Suprapubic skin (tissue), 4 donors: ENCODE measurements around the gene UBXN2A. TPM values are rescaled to one million over a fixed set of nuclear protein-coding genes. Genes with fewer than 3 reads are reported as not detected.

Source experiments
- DNase-seq, 2 donors: peaks; one replicate each; pipeline ENCODE4 v3.0.0-alpha.2; 2019; ENCODE audit warnings: low spot score in 2 of 2
- H3K27ac ChIP-seq: fragments of 200-600 bp; sonication (generic); one replicate; pipeline ENCODE4 v1.5.1; 2019
- H3K27me3 ChIP-seq: fragments of 200-600 bp; sonication (generic); one replicate; pipeline ENCODE4 v1.5.1; 2019
- H3K36me3 ChIP-seq: fragments of 200-600 bp; sonication (generic); one replicate; pipeline ENCODE4 v1.5.1; 2019
- H3K4me1 ChIP-seq: fragments of 200-600 bp; sonication (generic); one replicate; pipeline ENCODE4 v1.5.1; 2019
- H3K4me3 ChIP-seq: fragments of 200-600 bp; sonication (generic); one replicate; pipeline ENCODE4 v1.5.1; 2019; ENCODE audit warnings: mild to moderate bottlenecking
- H3K9me3 ChIP-seq: fragments of 200-600 bp; sonication (generic); one replicate; pipeline ENCODE4 v1.5.1; 2019
- EP300 ChIP-seq: sonication (generic); formaldehyde crosslinking; IDR thresholded peaks from one replicate; pipeline ENCODE4 v1.6.1; 2017; ENCODE audit warnings: antibody characterized with exemption
- POLR2A ChIP-seq, 2 donors: fragments of 450-650 bp; IDR thresholded peaks; one replicate each; pipeline ENCODE4 v1.6.1; 2017; ENCODE audit warnings: antibody characterized with exemption in 2 of 2, mild to moderate bottlenecking in 2 of 2, moderate library complexity in 2 of 2
- POLR2AphosphoS5 ChIP-seq, 3 donors: sonication (generic); formaldehyde crosslinking; IDR thresholded peaks; one replicate each; pipeline ENCODE4 v1.6.1; 2017; ENCODE audit warnings: antibody characterized with exemption in 3 of 3
- WGBS: methylation state at CpG from one replicate; pipeline ENCODE4 v1.1.5; 2018; 5-methylcytosine and 5-hydroxymethylcytosine counted together
- total RNA-seq, 4 donors: library from RNA; depleted of rRNA; stranded (reverse); fragments of >200 nt; gene quantifications; one replicate each; pipeline ENCODE4 v1.1.0, GENCODE V29; 2016
- TF ChIP-seq, protein P1 (sequence below), 2 donors: fragments of 200-600 bp in 1 of 2; fragments of 450-650 bp in 1 of 2; sonication (generic) in 1 of 2; IDR thresholded peaks; one replicate each; pipeline ENCODE4 v1.5.1; 2016 to 2019; ENCODE audit warnings: antibody characterized with exemption in 2 of 2, mild to moderate bottlenecking in 1 of 2, moderate library complexity in 1 of 2

Gene UBXN2A
- total RNA-seq, 4 donors from 2014 or later = 10.0 to 15.1 (median 12.1) TPM

DNA sequence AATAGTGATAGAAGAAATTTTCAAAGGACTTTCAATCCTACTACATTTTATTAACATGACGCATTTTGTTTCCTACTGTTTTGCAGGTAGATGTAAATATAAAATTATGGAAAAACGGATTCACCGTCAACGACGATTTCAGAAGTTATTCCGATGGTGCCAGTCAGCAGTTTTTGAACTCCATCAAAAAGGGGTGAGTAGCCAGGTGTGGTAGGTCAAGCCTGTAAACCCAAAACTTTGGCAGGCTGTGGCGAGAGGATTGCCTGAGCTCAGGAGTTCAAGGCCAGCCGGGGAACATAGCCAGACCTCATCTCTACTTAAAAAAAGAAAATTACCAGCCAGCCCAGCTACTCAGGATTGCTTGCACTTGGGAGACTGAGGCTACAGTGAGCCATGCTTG, 36.6 kb downstream of the UBXN2A start:
- Histone ChIP-seq H3K27me3 (no peaks in the 10 kb centered on the region), H3K4me3 (no peak overlapping the region), H3K27ac (no peak overlapping the region), H3K4me1 (no peaks in the 10 kb centered on the region), H3K9me3 (no peaks in the 10 kb centered on the region), H3K36me3 (peaks cover 55% of the 10 kb centered on the region)
- no peak for DNase-seq
- TF ChIP-seq EP300 = no peak
- no peak for TF ChIP-seq POLR2AphosphoS5 (IDR thresholded peaks at IDR 0.05)
- TF ChIP-seq, protein P1, sequence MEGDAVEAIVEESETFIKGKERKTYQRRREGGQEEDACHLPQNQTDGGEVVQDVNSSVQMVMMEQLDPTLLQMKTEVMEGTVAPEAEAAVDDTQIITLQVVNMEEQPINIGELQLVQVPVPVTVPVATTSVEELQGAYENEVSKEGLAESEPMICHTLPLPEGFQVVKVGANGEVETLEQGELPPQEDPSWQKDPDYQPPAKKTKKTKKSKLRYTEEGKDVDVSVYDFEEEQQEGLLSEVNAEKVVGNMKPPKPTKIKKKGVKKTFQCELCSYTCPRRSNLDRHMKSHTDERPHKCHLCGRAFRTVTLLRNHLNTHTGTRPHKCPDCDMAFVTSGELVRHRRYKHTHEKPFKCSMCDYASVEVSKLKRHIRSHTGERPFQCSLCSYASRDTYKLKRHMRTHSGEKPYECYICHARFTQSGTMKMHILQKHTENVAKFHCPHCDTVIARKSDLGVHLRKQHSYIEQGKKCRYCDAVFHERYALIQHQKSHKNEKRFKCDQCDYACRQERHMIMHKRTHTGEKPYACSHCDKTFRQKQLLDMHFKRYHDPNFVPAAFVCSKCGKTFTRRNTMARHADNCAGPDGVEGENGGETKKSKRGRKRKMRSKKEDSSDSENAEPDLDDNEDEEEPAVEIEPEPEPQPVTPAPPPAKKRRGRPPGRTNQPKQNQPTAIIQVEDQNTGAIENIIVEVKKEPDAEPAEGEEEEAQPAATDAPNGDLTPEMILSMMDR (IDR thresholded peaks at IDR 0.05) = no peak
- TF ChIP-seq POLR2A (IDR thresholded peaks at IDR 0.05) = no peak
- 89% methylated on average over 8 of the region's 8 CpGs for WGBS

- Histone ChIP-seq H3K27ac (no peak overlapping the region), H3K4me1 (no peaks in the 10 kb centered on the region), H3K4me3 (no peak overlapping the region), H3K36me3 (peaks cover 37% of the 10 kb centered on the region), H3K27me3 (no peaks in the 10 kb centered on the region), H3K9me3 (no peaks in the 10 kb centered on the region)
- 56% methylated on average over 2 of the region's 2 CpGs for WGBS
- DNase-seq = no peak
- TF ChIP-seq POLR2AphosphoS5 (IDR thresholded peaks at IDR 0.05) = no peak
- no peak for TF ChIP-seq EP300
- TF ChIP-seq POLR2A (IDR thresholded peaks at IDR 0.05) = no peak
- TF ChIP-seq, protein P1 (IDR thresholded peaks at IDR 0.05) = no peak
Observed at GRCh38 chr2:23988371-23988770, 48.1 kb downstream of the UBXN2A start.

DNA sequence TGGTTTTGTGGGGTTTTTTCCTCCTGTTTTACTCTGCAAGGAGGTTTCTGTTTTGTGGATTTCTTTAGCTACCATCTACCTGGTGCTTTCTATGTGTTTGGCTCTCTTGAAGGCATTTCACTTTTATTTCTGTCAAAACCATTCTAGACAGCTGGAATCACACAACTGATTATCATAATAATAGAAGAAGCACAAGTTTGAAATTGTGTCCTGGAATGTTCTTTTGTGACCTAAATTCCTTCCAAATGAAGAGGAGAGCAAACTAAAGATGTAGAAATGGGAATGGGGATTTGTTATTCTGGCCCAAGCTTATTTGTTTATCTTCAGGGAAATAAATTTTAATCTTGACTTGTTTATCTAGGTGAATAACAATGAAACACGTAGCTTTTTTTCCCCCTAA, 52.7 kb downstream of the UBXN2A start:
- H3K4me3 ChIP-seq = no peak overlapping the region
- H3K4me1 ChIP-seq = no peaks in the 10 kb centered on the region
- WGBS = 70% methylated on average over 1 of the region's 1 CpG
- H3K36me3 ChIP-seq = peaks cover 13% of the 10 kb centered on the region
- TF ChIP-seq POLR2A (IDR thresholded peaks at IDR 0.05) = no peak
- TF ChIP-seq EP300 = no peak
- no peak for TF ChIP-seq POLR2AphosphoS5 (IDR thresholded peaks at IDR 0.05)
- TF ChIP-seq, protein P1 (IDR thresholded peaks at IDR 0.05) = no peak
- no peak overlapping the region for H3K27ac ChIP-seq
- no peak for DNase-seq
- H3K9me3 ChIP-seq = no peaks in the 10 kb centered on the region
- no peaks in the 10 kb centered on the region for H3K27me3 ChIP-seq

- no peak overlapping the region for H3K27ac ChIP-seq
- H3K4me1 ChIP-seq = no peaks in the 10 kb centered on the region
- no peak overlapping the region for H3K4me3 ChIP-seq
- no peak for DNase-seq
- no peak for TF ChIP-seq EP300
- TF ChIP-seq POLR2AphosphoS5 (IDR thresholded peaks at IDR 0.05) = no peak
- TF ChIP-seq, protein P1 (IDR thresholded peaks at IDR 0.05) = no peak
- TF ChIP-seq POLR2A (IDR thresholded peaks at IDR 0.05) = no peak
- H3K9me3 ChIP-seq = no peaks in the 10 kb centered on the region
- WGBS = 94% methylated on average over 8 of the region's 8 CpGs
- no peaks in the 10 kb centered on the region for H3K27me3 ChIP-seq
- peaks cover 16% of the 10 kb centered on the region for H3K36me3 ChIP-seq
Observed at GRCh38 chr2:23993736-23994269, 53.5 kb downstream of the UBXN2A start.

DNA sequence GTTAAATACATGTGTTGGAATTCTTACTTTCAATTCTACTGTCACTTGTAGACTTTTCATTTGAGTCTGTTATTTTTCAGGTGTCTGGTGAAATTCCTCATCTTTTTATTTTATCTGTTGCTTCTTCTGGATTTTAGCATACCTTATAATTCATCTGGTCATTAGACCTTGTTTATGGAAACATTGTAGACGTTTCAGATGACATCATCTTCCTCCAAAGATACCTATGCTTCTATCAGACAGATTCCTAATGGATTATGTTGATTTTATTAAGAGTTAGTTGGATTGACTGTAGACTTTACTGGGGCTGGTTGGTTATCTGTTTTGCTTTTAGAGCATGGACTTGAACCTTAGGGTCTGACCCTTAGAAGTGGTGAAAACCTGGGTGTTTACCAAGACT, 54.3 kb downstream of the UBXN2A start:
- Histone ChIP-seq H3K27me3 (no peaks in the 10 kb centered on the region), H3K4me3 (no peak overlapping the region), H3K27ac (no peak overlapping the region), H3K36me3 (peaks cover 9% of the 10 kb centered on the region), H3K9me3 (no peaks in the 10 kb centered on the region), H3K4me1 (no peaks in the 10 kb centered on the region)
- TF ChIP-seq, protein P1 (IDR thresholded peaks at IDR 0.05) = no peak
- TF ChIP-seq EP300 = no peak
- TF ChIP-seq POLR2A (IDR thresholded peaks at IDR 0.05) = no peak
- no peak for TF ChIP-seq POLR2AphosphoS5 (IDR thresholded peaks at IDR 0.05)
- DNase-seq = no peak
- WGBS = 64% methylated on average over 1 of the region's 1 CpG
